ENCODE results near the gene GNG3.
A peak's percentile ranks its signal among the peaks of the same experiment; 100 is the strongest.

GNG3 gene

GRCh38 chr11:62677156-62677555 is 30.3 kb upstream of the GNG3 start:
- DNase-seq, result no peak
- Histone ChIP-seq H3K9ac (ENCODE audit: low read length) (no peak overlapping the region), H2AK5ac (ENCODE audit: low read length) (no peak overlapping the region), H3K27me3 (ENCODE audit: insufficient read depth, low read length) (no peaks in the 10 kb centered on the region), H3K14ac (ENCODE audit: low read length) (no peak overlapping the region), H2BK12ac (ENCODE audit: low read length) (no peak overlapping the region), H3K4ac (ENCODE audit: low read depth, low read length) (no peak overlapping the region), H2BK5ac (ENCODE audit: low read depth, low read length, poor library complexity) (no peak overlapping the region), H3K4me3 (ENCODE audit: low read depth, low read length) (no peak overlapping the region), H4K12ac (ENCODE audit: low read depth, low read length) (no peak overlapping the region), H3K18ac (ENCODE audit: low read length) (no peak overlapping the region), H4K8ac (ENCODE audit: low read depth, low read length) (no peak overlapping the region), H3K4me1 (ENCODE audit: control insufficient read depth in 1 of 2, insufficient read depth in 2 of 2, low read length in 2 of 2) (peaks cover 6 to 9% of the 10 kb centered on the region in 2 experiments), H3K79me2 (ENCODE audit: control insufficient read depth, insufficient read depth, low read length, poor library complexity) (peaks cover 6% of the 10 kb centered on the region), H3K23ac (ENCODE audit: low read length) (no peak overlapping the region), H3K4me2 (ENCODE audit: low read length) (no peak overlapping the region), H2BK120ac (ENCODE audit: insufficient read depth, low read length, poor library complexity) (no peak overlapping the region), H3K36me3 (ENCODE audit: control insufficient read depth in 1 of 2, insufficient read depth in 2 of 2, low read length in 2 of 2) (peaks cover 19 to 21% of the 10 kb centered on the region in 2 experiments), H2AFZ (ENCODE audit: insufficient read depth, low read length, poor library complexity) (no peak overlapping the region), H3K79me1 (ENCODE audit: low read length) (peaks cover 6% of the 10 kb centered on the region), H3K27ac (ENCODE audit: low read depth, low read length) (no peak overlapping the region), H3K9me3 (ENCODE audit: insufficient read depth, low read depth, low read length) (peaks cover 3% of the 10 kb centered on the region), H4K91ac (ENCODE audit: low read depth, low read length) (no peak overlapping the region)
- WGBS (ENCODE audit: extremely low coverage, insufficient coverage, insufficient read length), result no CpG with 5 or more reads among the region's 6 CpGs

- Histone ChIP-seq H3K4me3 (ENCODE audit: low read depth, low read length) (no peak overlapping the region), H2AK5ac (ENCODE audit: low read length) (no peak overlapping the region), H2AFZ (ENCODE audit: insufficient read depth, low read length, poor library complexity) (no peak overlapping the region), H3K18ac (ENCODE audit: low read length) (no peak overlapping the region), H2BK12ac (ENCODE audit: low read length) (no peak overlapping the region), H3K4ac (ENCODE audit: low read depth, low read length) (no peak overlapping the region), H3K27ac (ENCODE audit: low read depth, low read length) (no peak overlapping the region), H3K27me3 (ENCODE audit: insufficient read depth, low read length) (no peaks in the 10 kb centered on the region), H3K9ac (ENCODE audit: low read length) (no peak overlapping the region), H2BK5ac (ENCODE audit: low read depth, low read length, poor library complexity) (no peak overlapping the region), H3K4me1 (ENCODE audit: control insufficient read depth in 1 of 2, insufficient read depth in 2 of 2, low read length in 2 of 2) (peaks cover 3 to 8% of the 10 kb centered on the region in 2 experiments), H3K36me3 (ENCODE audit: control insufficient read depth in 1 of 2, insufficient read depth in 2 of 2, low read length in 2 of 2) (peaks cover 19 to 21% of the 10 kb centered on the region in 2 experiments), H3K14ac (ENCODE audit: low read length) (no peak overlapping the region), H3K79me1 (ENCODE audit: low read length) (peaks cover 6% of the 10 kb centered on the region), H4K91ac (ENCODE audit: low read depth, low read length) (no peak overlapping the region), H4K8ac (ENCODE audit: low read depth, low read length) (no peak overlapping the region), H4K12ac (ENCODE audit: low read depth, low read length) (no peak overlapping the region), H3K79me2 (ENCODE audit: control insufficient read depth, insufficient read depth, low read length, poor library complexity) (peaks cover 6% of the 10 kb centered on the region), H3K4me2 (ENCODE audit: low read length) (peak overlapping the region; percentile 92), H3K23ac (ENCODE audit: low read length) (no peak overlapping the region), H2BK120ac (ENCODE audit: insufficient read depth, low read length, poor library complexity) (no peak overlapping the region), H3K9me3 (ENCODE audit: insufficient read depth, low read depth, low read length) (peaks cover 3% of the 10 kb centered on the region)
- no peak for DNase-seq
- WGBS (ENCODE audit: extremely low coverage, insufficient coverage, insufficient read length), result no CpG with 5 or more reads among the region's 15 CpGs
Observed at GRCh38 chr11:62677714-62678113, 29.8 kb upstream of the GNG3 start.

GRCh38 chr11:62678433-62678769 is 29.1 kb upstream of the GNG3 start:
- no CpG with 5 or more reads among the region's 16 CpGs for WGBS (ENCODE audit: extremely low coverage, insufficient coverage, insufficient read length)
- H3K9ac ChIP-seq (ENCODE audit: low read length), result peak overlapping the region; percentile 96
- peak overlapping the region; percentile 49 for H2BK5ac ChIP-seq (ENCODE audit: low read depth, low read length, poor library complexity)
- H3K79me1 ChIP-seq (ENCODE audit: low read length), result peaks cover 5% of the 10 kb centered on the region
- peaks cover 19 to 21% of the 10 kb centered on the region in 2 experiments for H3K36me3 ChIP-seq (ENCODE audit: control insufficient read depth in 1 of 2, insufficient read depth in 2 of 2, low read length in 2 of 2)
- H3K18ac ChIP-seq (ENCODE audit: low read length), result peak overlapping the region; percentile 78
- H3K4me1 ChIP-seq (ENCODE audit: control insufficient read depth in 1 of 2, insufficient read depth in 2 of 2, low read length in 2 of 2), result peaks cover 0 to 6% of the 10 kb centered on the region in 2 experiments
- H2BK12ac ChIP-seq (ENCODE audit: low read length), result peak overlapping the region; percentile 46
- H3K23ac ChIP-seq (ENCODE audit: low read length), result no peak overlapping the region
- H4K91ac ChIP-seq (ENCODE audit: low read depth, low read length), result peak overlapping the region; percentile 79
- peaks cover 6% of the 10 kb centered on the region for H3K79me2 ChIP-seq (ENCODE audit: control insufficient read depth, insufficient read depth, low read length, poor library complexity)
- peak overlapping the region; percentile 87 for H3K14ac ChIP-seq (ENCODE audit: low read length)
- H3K27me3 ChIP-seq (ENCODE audit: insufficient read depth, low read length), result no peaks in the 10 kb centered on the region
- H3K4me2 ChIP-seq (ENCODE audit: low read length), result peak overlapping the region; percentile 92
- H3K9me3 ChIP-seq (ENCODE audit: insufficient read depth, low read depth, low read length), result peaks cover 3% of the 10 kb centered on the region
- peak overlapping the region; percentile 97 for H3K4me3 ChIP-seq (ENCODE audit: low read depth, low read length)
- peak overlapping the region; percentile 88 for H4K12ac ChIP-seq (ENCODE audit: low read depth, low read length)
- DNase-seq, result no peak
- H2AFZ ChIP-seq (ENCODE audit: insufficient read depth, low read length, poor library complexity), result peak overlapping the region; percentile 75
- H4K8ac ChIP-seq (ENCODE audit: low read depth, low read length), result peak overlapping the region; percentile 98
- no peak overlapping the region for H3K27ac ChIP-seq (ENCODE audit: low read depth, low read length)
- peak overlapping the region; percentile 90 for H2BK120ac ChIP-seq (ENCODE audit: insufficient read depth, low read length, poor library complexity)
- H2AK5ac ChIP-seq (ENCODE audit: low read length), result peak overlapping the region; percentile 55
- peak overlapping the region; percentile 99 for H3K4ac ChIP-seq (ENCODE audit: low read depth, low read length)

- Histone ChIP-seq H3K79me2 (ENCODE audit: control insufficient read depth, insufficient read depth, low read length, poor library complexity) (peaks cover 6% of the 10 kb centered on the region), H3K27ac (ENCODE audit: low read depth, low read length) (peak within 1 kb of the TSS; percentile 13), H3K9ac (ENCODE audit: low read length) (peak within 1 kb of the TSS; percentile 96), H3K4me1 (ENCODE audit: control insufficient read depth in 1 of 2, insufficient read depth in 2 of 2, low read length in 2 of 2) (peaks cover 0 to 6% of the 10 kb centered on the region in 2 experiments), H4K91ac (ENCODE audit: low read depth, low read length) (peak within 1 kb of the TSS; percentile 79), H4K12ac (ENCODE audit: low read depth, low read length) (peak within 1 kb of the TSS; percentile 88), H2AK5ac (ENCODE audit: low read length) (peak within 1 kb of the TSS; percentile 55), H3K23ac (ENCODE audit: low read length) (no peak within 1 kb of the TSS), H3K14ac (ENCODE audit: low read length) (peak within 1 kb of the TSS; percentile 87), H3K4me2 (ENCODE audit: low read length) (peak within 1 kb of the TSS; percentile 92), H3K36me3 (ENCODE audit: control insufficient read depth in 1 of 2, insufficient read depth in 2 of 2, low read length in 2 of 2) (peaks cover 16 to 18% of the 10 kb centered on the region in 2 experiments), H3K18ac (ENCODE audit: low read length) (peak within 1 kb of the TSS; percentile 78), H2AFZ (ENCODE audit: insufficient read depth, low read length, poor library complexity) (peak within 1 kb of the TSS; percentile 75), H2BK120ac (ENCODE audit: insufficient read depth, low read length, poor library complexity) (peak within 1 kb of the TSS; percentile 90), H3K27me3 (ENCODE audit: insufficient read depth, low read length) (no peaks in the 10 kb centered on the region), H4K8ac (ENCODE audit: low read depth, low read length) (peak within 1 kb of the TSS; percentile 98), H3K4me3 (ENCODE audit: low read depth, low read length) (peak within 1 kb of the TSS; percentile 97), H2BK5ac (ENCODE audit: low read depth, low read length, poor library complexity) (peak within 1 kb of the TSS; percentile 49), H3K9me3 (ENCODE audit: insufficient read depth, low read depth, low read length) (peaks cover 3% of the 10 kb centered on the region), H2BK12ac (ENCODE audit: low read length) (peak within 1 kb of the TSS; percentile 46), H3K4ac (ENCODE audit: low read depth, low read length) (peak within 1 kb of the TSS; percentile 99), H3K79me1 (ENCODE audit: low read length) (peaks cover 5% of the 10 kb centered on the region)
- no CpG with 5 or more reads among the region's 55 CpGs for WGBS (ENCODE audit: extremely low coverage, insufficient coverage, insufficient read length)
- DNase-seq, result peak; percentile 83
Observed at GRCh38 chr11:62678770-62679696, 28.4 kb upstream of the GNG3 start, which contains the start of gene UBXN1. Gene UBXN1, minus strand, starts transcription at chr11:62679073. Its CDS starts 150 bp downstream, at chr11:62678923.
